Testis (tissue), 3 donors: Measurements from ENCODE around the gene KLHL11. TPM values are rescaled to one million over a fixed set of nuclear protein-coding genes. Genes with fewer than 3 reads are reported as not detected.

Experiments
- DNase-seq: peaks from one replicate; pipeline ENCODE4 v3.0.0-alpha.2; 2019
- H3K27ac ChIP-seq, 2 donors: fragments of 200-600 bp; sonication (generic); one replicate each; pipeline ENCODE4 v1.5.1; 2019
- H3K27me3 ChIP-seq: fragments of 200-600 bp; sonication (generic); one replicate; pipeline ENCODE4 v1.5.1; 2019
- H3K36me3 ChIP-seq: fragments of 200-600 bp; sonication (generic); one replicate; pipeline ENCODE4 v1.5.1; 2017; ENCODE audit warnings: low read depth; ENCODE audit errors: missing control alignments
- H3K4me1 ChIP-seq: fragments of 200-600 bp; sonication (generic); one replicate; pipeline ENCODE4 v1.5.1; 2019
- H3K4me3 ChIP-seq, 2 donors: fragments of 200-600 bp; sonication (generic); one replicate each; pipeline ENCODE4 v1.5.1; 2017 to 2019
- H3K9me3 ChIP-seq: fragments of 200-600 bp; sonication (generic); one replicate; pipeline ENCODE4 v1.5.1; 2017
- POLR2A ChIP-seq: fragments of 450-650 bp; IDR thresholded peaks from one replicate; pipeline ENCODE4 v1.6.1; 2017; ENCODE audit warnings: antibody characterized with exemption, mild to moderate bottlenecking, moderate library complexity
- WGBS, 2 donors: methylation state at CpG; one replicate each; pipeline ENCODE4 v1.1.5; 2018; 5-methylcytosine and 5-hydroxymethylcytosine counted together
- intact Hi-C: fragments of 100-400 bp; cut with DNase I; formaldehyde crosslinking; loops from one replicate; pipeline ENCODE4 v1.15.1; 2023; ENCODE audit warnings: low total_unique reads
- polyA plus RNA-seq: library from polyadenylated mRNA; stranded (reverse); fragments of 350-450 nt; fragmentation: Illumina TruSeq; extraction: RNeasy Lipid Tissue Mini Kit (QIAGEN cat#74804); gene quantifications from one replicate; pipeline ENCODE4 v1.2.3, GENCODE V29; 2014; ENCODE audit warnings: low read depth, low replicate concordance; ENCODE audit not compliant: insufficient read depth
- total RNA-seq, 2 donors: library from RNA; depleted of rRNA; stranded (reverse); fragments of >200 nt; gene quantifications; one replicate each; pipeline ENCODE4 v1.2.3, GENCODE V29; 2016
- TF ChIP-seq, protein P1 (sequence below), 3 experiments: fragments of 450-650 bp in 2 of 3; fragments of 200-600 bp in 1 of 3; sonication (generic) in 1 of 3; IDR thresholded peaks; one replicate each; pipeline ENCODE4 v1.5.1; 2016 to 2019; ENCODE audit warnings: antibody characterized with exemption in 3 of 3, mild to moderate bottlenecking in 2 of 3, moderate library complexity in 1 of 3

The KLHL11 gene
- total and polyA plus RNA-seq, 3 donors from 2014 or later: 28.2 to 70.2 (median 61.3) TPM

GRCh38 chr17:41812381-41813151, 52.7 kb downstream of the KLHL11 start, which contains the start of gene FKBP10:
FKBP10 (plus strand) TSS chr17:41813004; CDS start chr17:41813035, 31 bp downstream.
- Histone ChIP-seq H3K27me3 (no peaks in the 10 kb centered on the region), H3K27ac (peak within 1 kb of the TSS in 1 of 2 donors; percentile 67), H3K36me3 (no peaks in the 10 kb centered on the region), H3K4me3 (peak within 1 kb of the TSS; percentile 74 to 77), H3K9me3 (no peaks in the 10 kb centered on the region), H3K4me1 (peaks cover 17% of the 10 kb centered on the region)
- intact Hi-C loops: no loop called here
- TF ChIP-seq POLR2A: no peak
- TF ChIP-seq, protein P1, sequence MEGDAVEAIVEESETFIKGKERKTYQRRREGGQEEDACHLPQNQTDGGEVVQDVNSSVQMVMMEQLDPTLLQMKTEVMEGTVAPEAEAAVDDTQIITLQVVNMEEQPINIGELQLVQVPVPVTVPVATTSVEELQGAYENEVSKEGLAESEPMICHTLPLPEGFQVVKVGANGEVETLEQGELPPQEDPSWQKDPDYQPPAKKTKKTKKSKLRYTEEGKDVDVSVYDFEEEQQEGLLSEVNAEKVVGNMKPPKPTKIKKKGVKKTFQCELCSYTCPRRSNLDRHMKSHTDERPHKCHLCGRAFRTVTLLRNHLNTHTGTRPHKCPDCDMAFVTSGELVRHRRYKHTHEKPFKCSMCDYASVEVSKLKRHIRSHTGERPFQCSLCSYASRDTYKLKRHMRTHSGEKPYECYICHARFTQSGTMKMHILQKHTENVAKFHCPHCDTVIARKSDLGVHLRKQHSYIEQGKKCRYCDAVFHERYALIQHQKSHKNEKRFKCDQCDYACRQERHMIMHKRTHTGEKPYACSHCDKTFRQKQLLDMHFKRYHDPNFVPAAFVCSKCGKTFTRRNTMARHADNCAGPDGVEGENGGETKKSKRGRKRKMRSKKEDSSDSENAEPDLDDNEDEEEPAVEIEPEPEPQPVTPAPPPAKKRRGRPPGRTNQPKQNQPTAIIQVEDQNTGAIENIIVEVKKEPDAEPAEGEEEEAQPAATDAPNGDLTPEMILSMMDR (IDR thresholded peaks at IDR 0.05): no peak
- WGBS, 2 donors: 1 to 2% methylated on average over 33 to 34 of the region's 35 CpGs
- DNase-seq: peak; percentile 79

DNA sequence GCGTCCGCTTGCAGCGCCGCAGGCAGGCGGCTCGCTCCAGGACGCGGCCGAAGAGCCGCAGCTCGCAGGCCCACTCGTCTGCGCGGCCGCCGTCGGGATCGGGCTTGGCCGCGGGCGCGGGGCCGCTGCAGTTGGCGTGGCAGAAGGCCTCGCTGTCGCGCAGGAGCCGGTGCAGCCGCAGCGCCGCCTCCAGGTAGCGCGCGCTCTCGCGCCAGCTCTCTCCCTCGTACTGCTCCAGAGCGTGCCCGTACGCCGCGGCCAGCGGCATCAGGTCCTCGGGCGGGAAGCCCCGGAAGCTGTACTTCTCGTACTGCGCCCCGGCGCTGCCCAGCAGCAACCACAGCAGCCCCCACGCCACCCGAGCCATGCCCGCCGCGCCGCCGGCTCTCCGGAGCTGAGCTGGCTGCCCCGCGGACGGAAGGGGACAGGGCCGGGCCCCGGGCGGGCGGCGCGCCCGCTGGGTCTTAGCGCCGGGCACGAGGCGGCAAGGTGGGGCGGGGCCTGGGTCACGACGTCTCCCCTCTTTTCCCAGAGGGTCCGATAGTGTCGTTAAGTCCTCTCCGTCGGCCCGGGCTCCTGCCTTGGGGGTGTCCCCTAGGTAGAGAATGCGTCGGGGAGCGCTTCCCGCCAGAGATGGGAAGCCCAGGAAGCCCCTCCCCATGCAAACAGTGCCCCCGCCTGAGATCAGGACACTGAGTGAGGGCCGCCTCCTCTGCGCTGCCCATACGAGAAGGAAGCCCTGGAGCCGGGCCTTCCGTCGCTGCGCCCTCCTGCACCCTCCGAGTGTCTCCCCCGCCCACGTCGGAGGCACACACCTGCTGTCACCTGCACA, 53.5 kb downstream of the KLHL11 start, which contains the start of gene P3H4:
P3H4 (minus strand) TSS at position 401 of the 832 bp plus-strand sequence; CDS start at position 367, 34 bp downstream.
- Histone ChIP-seq H3K9me3 (no peaks in the 10 kb centered on the region), H3K4me3 (peak within 1 kb of the TSS; percentile 74 to 77), H3K27ac (peak within 1 kb of the TSS; percentile 24 to 67), H3K36me3 (no peaks in the 10 kb centered on the region), H3K27me3 (no peaks in the 10 kb centered on the region), H3K4me1 (peaks cover 17% of the 10 kb centered on the region)
- peak; percentile 88 for DNase-seq
- intact Hi-C loops: no loop called here
- TF ChIP-seq, protein P1 (IDR thresholded peaks at IDR 0.05): peak; percentile 58 to 66 (median 62)
- no peak for TF ChIP-seq POLR2A
- WGBS, 2 donors: 0% methylated on average over 6 to 81 of the region's 96 CpGs

DNA sequence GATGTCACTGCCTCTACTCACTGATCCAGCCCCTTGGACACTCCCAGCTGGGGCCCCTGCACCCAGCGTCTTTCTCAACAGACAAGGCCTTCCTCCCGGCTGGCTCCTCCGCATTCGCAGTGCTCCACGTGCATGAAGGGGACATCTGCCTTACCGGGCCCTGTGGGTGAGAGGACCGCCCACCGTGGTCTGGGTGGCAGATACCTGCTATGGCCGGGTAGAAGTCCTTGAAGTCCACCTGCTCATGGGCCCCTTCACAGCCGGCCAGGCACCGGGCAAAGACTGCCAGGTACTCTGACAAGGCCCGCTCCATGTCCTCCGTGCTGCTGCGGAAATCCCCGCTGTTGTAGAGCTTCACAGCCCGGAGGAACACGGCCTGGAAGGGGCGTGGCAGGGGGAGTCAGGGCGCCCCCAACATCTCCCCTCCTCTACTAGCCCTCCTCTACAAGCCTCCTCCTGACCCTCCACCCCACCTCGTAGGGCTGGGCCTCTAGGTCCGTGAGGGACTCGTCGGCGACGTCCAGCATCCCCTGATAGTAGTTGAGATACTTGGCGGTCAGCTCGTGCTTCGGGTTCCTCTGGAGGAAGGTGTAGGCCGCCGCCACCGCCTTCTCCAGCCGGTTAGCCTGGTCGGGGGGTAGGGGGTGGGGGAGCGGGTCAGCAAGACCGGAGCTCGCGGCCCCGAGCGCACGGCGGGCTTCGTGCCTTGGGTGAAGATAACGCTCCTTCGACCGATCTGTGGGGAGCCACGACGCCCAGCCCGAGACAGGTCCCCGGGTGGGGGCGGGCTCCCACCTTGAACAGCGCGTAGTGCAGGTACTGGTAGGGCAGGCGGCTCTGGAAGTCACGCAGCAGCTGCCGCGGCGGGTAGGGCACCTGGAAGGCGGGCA, 54.3 kb downstream of the KLHL11 start:
- Histone ChIP-seq H3K36me3 (no peaks in the 10 kb centered on the region), H3K27me3 (no peaks in the 10 kb centered on the region), H3K4me3 (peak overlapping the region; percentile 74 to 77), H3K9me3 (no peaks in the 10 kb centered on the region), H3K4me1 (peaks cover 17% of the 10 kb centered on the region), H3K27ac (peak overlapping the region; percentile 24 to 64)
- WGBS, 2 donors: 24 to 30% methylated on average over 26 to 41 of the region's 58 CpGs
- intact Hi-C loops: no loop called here
- DNase-seq: no peak
- TF ChIP-seq, protein P1 (IDR thresholded peaks at IDR 0.05): no peak
- TF ChIP-seq POLR2A: no peak

DNA sequence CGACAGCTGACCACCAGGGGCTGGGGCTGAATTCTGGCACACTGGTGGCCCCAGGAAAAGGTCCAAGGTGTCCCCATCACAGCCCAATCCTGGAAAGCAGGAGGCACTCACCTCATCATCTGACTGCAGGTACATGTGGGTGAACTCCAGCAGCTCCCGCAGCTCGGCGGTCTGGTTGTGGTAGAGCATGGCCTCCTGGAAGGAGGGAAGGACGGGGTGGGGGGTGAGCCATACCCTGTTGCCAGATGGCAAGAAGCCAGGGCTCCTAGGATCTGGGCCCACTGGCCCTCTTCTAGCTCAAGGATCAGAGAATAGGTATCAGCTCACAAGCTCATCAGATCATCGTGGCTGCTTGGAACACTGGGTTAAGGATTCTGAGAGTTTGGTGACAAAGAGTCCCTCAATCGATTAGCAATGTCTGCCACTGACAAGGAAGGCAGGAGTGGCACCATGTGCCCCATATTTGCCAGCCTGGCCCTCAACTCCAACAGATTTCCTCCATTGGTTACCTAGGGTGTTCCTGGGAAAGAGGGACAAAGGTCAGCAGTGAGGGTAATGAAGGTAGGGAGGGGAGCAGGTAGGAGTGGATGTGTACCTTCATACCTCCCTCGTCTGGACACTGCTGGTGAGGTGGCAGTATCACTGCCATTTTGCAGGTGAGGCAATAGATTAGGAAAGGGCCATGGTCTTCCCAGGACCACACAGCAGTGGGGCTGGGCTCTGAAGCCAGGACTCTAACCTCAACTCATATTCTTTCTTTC, 58.4 kb downstream of the KLHL11 start:
- no peak for TF ChIP-seq POLR2A
- TF ChIP-seq, protein P1 (IDR thresholded peaks at IDR 0.05): no peak
- Histone ChIP-seq H3K27me3 (no peaks in the 10 kb centered on the region), H3K36me3 (no peaks in the 10 kb centered on the region), H3K4me3 (no peak overlapping the region), H3K27ac (no peak overlapping the region), H3K9me3 (no peaks in the 10 kb centered on the region), H3K4me1 (peaks cover 9% of the 10 kb centered on the region)
- intact Hi-C loops: no loop called here
- no peak for DNase-seq
- WGBS, 2 donors: 90 to 92% methylated on average over 2 to 8 of the region's 8 CpGs
